Measurements from ENCODE around the gene MAP1LC3B2.

Gene MAP1LC3B2

DNA sequence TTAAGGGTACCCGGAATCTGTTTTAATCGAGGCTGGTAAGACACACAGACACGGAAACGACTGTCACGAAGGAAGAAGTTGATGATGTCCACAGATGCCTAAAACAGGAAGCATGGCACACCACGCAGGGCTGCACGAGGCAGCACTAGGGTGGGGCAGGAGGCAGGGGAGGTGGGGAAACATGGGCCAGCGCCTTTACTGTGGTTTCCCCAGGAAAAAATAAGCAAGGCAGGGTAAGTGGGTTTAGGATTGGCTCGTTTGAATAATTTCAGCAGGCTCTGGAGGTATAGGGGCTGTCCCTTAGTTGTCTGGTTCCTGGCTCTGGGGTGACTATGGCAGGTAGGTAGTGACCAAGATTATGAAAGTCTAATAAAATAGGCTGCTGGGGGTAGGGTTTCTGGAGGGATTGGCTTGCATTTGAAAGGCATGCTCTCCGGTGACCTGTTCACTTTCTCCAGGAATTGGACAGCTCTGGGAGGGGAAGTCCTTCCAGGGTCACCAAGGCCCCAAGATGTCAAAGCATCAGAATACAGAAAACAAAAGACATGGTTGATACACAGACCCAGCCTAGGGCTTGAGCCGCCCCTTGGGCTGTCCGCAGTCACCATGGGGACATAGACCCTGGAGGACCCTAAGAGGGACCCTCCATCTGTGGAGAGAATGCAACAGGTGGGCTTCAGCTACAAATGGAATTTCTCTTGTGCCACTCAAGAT, 35.3 kb downstream of the MAP1LC3B2 start:
- DNase-seq (ENCODE audit: low read depth, low spot score) = no peak

DNA sequence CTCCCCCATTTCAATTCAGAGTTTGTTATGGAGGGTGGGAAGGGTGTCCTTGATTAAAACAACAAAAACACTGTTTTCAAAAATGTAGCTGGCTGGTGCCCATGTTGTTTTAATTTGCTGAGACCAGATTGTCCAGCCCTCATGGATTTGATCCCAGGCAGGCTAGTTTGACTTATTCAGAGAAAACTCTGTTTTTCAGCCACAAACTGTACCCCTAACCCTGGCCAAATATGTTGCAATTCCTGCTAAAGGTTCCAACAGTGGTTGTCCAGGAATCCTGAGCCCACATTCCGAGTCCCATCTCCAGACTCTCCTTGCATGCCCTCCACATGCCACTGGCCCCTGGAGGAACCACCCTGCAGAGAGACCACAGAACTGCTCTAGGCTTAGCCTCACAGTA, 36.0 kb downstream of the MAP1LC3B2 start:
- peak; percentile 71 for DNase-seq (ENCODE audit: low read depth, low spot score)

DNA sequence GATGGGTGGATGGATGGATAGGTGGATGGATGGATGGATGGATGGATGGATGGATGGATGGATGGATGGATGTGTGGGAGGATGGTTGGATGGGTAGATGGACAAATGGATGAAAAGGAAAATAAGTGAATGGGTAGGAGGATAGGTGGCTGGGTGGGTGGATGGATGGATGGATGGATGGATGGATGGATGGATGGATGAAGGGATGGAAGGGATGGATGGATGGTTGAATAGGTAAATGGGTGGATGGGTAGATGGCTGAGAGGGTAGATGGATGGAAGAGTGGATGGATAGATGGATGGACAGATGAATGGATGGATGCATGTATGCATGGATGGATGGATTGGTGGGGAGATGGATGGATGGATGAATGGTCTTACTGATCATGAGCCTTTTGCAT, 36.5 kb downstream of the MAP1LC3B2 start:
- no peak for DNase-seq (ENCODE audit: low read depth, low spot score)

DNA sequence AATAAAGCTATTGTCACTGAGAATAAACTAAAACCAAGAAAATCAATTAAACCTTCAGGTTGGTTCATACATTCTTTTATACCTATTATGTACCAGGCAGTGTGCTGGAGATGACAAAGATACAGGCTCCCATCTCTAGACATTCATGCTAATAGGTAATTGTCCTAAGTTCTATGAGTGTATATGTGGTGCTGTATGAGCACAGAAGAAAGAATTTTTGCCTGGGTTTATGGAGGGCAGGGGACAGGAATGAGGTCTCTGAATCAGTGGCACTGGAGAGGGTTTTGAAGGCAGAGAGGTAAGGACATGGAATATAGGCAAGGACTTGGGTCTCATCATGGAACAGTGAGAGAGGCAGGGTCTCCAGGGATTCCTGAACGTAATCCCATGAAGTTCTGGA, 38.7 kb downstream of the MAP1LC3B2 start:
- no peak for DNase-seq (ENCODE audit: low read depth, low spot score)

DNA sequence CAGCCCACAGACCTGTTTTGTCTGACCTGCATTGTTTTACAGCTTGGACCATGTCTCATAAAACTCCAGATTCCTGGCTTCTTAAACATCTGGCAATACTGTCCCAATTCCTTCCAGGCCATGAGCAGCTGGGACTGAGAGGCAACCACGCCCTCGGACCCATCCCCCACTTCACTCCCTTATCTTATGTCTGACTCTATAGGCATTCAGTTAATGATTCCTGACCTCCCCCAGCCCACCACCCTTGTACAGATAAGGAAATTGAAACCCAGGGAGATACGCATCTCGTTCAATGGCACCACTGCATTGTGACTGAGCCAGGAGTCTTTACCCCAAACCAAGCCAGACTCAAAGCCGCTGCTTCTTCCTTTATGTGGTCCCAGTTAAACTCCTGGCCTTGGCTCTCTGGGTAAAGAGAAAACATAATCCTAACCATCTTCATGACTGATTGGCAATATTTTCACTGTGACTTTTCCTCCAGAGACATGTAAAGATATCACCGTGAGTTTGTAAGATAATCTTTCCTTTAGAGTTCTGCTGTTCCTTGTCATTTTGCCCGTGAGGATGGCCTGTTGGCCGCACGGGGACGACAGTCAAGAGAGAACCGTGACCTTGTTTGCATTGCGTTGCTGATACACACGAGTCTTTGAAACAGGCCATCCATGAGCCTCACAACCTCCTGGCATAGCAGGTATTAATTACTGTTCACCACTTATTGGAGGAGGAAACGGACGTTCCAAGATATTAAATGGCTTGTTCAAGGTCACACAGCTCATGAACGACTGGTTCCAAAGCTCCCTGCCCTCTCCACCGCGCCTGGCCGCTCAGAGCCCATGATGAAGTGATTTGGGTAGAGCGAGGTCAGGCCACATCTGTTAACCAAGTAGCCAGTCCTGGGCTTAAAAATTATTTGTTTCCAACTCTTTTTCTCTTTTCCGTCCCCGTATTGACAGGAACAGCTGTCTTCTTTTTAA, 39.4 kb downstream of the MAP1LC3B2 start:
- DNase-seq (ENCODE audit: low read depth, low spot score) = no peak

DNA sequence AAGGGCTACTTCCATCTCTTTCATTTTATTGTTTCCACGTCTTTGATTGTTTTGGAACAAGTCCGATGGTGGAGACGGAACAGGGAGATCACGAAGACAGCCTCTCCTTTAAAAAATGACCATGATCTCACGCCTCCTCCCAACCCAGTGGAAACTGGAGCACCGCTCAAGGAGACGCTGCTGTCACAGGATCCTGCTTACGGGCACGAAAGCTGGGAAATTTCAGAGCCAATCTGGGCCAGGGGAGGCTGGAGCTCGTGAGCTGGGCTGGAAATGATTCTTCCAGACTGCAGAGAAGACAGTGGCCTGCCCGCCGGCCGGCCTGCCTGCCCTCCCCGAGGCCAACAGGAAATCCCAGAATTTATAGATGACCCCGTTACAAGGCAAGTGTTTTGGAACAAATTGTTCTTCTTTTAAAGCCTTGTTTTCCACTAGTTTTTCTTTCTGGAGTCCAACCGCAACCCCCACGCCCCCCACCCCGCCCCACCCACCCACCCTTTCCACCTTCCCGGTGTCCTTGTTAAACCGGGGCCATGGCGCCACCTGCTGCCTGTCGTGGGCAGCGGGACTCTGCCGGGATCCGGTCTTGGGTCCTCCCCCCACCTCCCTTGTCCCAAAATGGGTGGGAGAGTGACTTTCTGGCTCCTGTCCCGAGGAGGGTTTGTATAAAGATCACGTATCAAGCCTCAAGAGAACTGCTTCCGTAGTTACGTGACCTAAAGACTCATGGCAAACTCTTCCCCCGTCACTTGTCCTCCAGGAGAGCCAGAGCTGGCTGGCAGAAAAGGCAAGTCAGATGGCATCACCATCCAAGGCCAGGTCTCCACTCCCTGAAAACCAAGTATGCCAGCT, 40.3 kb downstream of the MAP1LC3B2 start:
- DNase-seq (ENCODE audit: low read depth, low spot score) = peak; percentile 88

DNA sequence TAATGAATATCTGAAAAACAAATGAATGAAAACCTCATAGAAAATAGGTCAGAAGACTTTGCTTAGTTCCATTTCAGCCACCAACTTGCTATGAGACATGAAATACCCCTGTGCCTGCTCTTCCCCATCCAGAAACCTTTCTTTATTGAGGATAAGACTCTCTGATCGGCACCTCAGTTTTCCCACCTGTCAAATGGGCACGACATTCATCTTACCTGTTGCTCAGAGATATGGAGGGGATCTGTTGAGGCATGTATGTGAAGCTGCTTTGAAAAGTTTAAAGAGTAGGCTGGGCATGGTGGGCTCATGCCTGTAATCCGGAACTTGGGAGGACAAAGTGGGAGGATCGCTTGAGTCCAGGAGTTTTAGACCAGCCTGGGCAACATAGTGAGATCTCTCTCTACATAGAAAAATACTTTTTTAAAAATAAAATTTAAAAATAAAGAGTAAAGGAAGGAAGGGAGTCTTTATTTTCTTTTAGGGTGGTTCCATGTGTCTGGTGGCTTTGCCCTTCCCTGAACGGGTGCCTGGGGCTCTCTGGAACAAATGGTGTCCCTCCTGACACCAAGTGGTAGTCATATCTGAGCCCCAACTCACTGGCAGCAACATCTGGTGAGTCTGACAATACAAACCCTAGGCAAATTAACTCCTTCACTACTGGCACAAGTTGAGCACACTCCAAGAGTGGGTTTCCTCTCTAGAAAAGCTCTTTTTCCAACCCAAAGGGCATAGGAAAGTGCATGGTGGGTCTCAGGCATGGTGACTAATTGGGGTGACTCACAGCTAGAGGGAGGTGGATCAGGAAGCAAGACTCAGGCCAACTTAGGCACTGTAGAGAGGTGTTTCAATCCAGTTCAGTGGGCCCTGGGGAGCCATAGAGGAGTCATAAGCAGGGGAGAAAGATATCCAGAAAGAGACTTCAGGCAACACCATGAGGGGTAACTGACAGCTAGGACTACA, 42.1 kb downstream of the MAP1LC3B2 start:
- DNase-seq (ENCODE audit: low read depth, low spot score) = no peak

DNA sequence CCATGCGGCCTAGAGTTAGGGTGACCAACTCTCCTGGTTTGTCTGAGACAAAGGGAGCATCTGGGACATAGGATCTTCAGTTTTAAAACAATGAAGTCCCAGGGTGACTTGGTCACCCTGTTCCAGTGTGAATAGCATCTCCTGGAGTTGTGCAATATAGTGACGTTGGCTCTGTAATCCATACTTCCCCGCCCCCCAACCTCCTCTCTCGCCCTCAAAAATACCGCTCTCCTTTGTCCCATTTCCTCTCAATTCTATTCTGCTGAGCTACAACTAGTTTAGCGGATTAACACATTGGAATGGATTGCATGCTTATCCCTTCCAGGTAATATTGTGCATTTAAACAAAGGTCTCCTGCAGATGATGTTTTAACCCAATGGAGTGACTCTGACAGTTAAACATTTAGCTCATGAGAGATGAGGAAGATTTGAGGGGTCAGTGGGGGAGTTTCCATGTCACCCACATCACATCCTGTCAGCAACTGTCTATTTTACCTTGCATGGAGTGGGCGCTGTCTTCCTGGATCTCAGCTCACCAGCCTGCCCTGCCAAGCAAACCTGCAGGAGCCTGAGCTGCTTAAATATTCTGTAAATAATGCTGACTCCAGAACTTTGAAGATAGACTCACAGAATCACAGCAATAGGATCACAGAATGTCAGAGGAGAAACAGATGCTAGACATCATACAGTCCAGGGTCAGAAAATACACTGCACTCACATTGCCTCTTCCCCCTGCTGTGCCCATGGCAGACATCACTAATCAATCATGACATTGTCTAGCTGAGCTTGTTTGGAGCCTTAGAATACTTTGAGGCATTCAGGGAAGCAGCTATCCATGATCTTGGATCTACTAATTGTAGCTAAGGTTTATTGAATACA, 43.0 kb downstream of the MAP1LC3B2 start:
- DNase-seq (ENCODE audit: low read depth, low spot score) = no peak

DNA sequence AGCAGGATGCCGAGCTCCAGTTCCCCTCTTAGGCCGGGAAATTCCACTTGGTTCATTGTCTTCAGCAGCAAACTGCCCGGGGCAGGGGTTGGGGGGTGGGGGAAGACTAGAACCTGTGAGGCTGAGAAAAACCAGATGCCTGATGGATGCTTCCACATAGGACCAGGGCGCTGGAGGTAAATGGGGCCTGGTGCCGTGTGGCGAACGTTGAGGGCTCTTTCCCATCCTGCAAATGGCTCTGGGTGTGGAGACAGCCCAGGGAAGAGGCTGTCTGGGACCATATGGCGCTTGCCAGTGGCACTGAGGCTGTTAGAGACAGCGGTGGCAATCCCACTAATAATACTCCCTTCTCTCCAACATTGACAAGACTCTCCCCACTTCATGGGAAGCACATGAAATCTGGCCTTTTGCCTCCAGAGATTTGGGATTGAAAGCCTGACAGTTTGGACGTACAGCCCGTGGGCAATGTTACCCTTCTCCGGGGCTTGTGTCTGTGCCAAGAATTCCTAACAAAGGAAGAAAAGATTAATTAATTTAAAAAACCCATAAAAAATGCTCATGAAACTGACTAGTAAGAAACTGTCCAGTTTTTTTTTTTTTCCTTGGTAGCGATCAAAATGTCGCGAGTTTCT, 44.5 kb downstream of the MAP1LC3B2 start:
- DNase-seq (ENCODE audit: low read depth, low spot score) = no peak

DNA sequence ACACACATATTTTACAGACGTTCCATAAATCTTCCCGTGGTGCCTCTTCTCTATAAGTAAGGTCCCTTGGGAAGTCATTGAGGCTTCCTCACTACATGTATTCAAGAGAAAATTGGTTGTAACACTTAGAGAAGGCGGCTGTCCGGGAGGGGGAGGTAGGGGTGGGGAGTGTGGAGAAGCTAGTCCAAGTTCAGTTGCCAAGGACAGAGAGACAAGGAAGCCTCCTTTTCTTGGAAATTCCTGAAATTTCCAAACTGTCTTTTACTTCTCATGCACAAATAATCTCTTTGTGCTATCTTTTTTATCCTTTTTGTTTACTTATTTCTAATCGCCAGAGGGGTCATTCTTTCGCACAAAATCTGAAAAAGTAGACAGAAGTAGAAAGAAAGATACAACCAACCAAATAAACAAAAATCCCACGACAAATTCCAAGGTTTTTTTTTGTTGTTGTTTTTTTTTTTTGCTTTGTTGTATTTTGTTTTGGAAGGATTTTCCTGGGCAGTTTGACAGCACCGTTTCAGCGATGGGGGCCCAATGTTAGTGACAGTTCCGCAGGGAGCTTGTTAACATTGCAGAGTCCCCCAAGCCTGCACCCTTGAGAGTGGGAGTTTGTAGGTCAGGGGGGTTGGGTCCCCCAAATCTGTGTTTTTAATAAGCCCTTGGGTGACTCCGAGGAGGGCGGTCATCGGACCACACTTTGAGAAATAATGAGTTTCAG, 45.2 kb downstream of the MAP1LC3B2 start:
- no peak for DNase-seq (ENCODE audit: low read depth, low spot score)

DNA sequence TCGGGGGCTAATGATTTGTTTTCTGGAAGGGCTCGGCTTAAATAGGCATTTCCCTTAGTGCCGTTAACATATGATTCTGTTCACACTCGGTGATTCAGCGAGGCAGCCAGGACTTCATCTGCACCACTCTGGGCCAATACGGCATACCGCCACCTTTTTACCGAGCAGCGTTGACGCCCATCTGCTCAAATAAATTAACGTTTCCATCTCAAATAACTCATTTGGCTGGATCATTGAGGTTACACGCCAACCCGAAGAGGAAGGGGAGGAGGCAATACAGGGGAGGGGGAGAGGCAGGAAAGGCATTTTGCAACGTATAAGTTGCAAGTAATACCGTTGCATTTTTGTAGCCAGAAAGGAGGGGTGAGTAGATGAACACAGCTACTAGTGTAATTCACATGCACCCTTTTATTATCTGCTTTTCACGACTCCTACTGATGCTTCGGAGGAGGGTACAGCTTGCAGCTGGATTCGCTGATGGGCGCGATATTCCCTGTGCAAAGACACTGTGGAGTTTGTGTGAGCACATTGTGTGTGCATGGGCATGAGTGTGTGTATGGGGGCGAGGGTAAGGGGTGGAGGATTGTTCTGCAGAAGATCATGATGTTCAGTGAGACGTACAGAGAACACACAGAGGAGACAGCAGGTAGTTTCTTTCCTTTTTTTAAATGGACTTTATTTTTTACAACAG, 45.9 kb downstream of the MAP1LC3B2 start:
- DNase-seq (ENCODE audit: low read depth, low spot score) = no peak

DNA sequence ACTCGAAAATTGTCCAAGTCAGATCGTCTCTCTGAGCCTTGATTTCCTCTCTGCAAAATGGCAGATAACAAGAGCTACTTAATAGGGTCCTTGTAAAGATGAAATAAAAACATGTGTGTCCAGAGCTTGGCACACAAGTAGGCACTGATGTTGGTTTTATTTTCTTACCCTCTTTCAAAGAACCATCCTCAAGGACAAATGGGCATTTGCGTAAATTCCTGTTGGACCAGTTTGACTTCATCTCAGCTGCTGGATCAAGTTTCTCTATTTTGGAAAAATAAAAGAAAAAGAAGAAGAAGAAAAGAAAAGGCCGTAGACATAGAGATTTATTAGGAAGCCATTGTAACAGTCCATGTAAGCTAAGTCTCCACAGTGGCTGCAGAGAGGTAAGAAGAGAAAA, 47.2 kb downstream of the MAP1LC3B2 start:
- no peak for DNase-seq (ENCODE audit: low read depth, low spot score)

DNA sequence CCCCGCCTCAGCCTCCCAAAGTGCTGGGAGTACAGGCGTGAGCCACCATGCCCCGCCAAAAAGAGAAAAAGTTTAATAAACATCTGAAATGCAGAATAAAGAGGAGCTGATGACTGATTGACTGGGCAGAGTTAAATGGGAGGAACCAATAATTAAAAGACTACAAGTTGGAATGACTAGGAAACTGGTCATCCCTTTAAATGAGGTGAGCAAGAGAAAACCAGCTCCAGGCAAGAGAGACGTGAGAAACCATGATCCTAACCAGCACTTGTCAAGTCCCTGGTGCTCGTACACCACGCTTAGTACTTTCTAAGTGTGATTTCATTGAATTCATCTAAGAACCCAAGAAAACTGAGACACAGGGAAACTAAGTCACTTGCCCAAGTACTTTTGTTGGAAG, 47.9 kb downstream of the MAP1LC3B2 start:
- no peak for DNase-seq (ENCODE audit: low read depth, low spot score)

DNA sequence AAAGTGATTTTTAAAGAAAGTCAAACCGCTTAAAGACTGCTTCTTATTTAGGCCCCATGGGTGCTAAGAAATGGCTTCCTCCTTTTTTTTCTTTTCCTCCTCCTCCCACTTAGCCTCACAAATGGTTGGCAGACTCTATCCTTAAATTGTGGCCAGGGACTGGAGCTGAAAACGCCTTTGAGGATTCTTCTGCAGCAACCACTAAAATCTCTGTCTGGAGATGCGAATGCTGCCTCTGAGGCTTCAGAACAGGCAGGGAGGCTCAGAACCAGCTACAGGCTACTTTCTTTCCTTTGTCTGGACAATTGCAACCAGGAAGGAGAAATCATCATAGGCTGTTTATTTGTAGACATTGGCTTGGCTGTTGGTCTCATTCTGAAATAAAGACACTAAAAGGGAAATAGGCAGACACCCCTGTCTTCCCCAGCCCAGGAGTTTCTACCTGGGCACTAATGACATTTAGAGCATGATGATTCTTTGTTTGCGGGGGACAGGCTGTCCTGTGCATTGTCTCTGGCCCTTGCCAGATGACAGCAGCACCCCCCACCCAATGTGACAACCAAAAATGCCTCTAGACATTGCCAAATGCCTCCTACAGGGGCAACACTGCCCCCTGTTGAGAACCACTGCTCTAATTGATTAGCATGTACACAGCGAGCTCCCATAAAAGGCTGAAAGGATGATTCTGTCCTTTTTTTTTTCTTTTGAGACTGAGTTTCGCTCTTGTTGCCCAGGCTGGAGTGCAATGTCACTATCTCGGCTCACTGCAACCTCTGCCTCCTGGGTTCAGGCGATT, 50.3 kb downstream of the MAP1LC3B2 start:
- DNase-seq (ENCODE audit: low read depth, low spot score) = no peak

DNA sequence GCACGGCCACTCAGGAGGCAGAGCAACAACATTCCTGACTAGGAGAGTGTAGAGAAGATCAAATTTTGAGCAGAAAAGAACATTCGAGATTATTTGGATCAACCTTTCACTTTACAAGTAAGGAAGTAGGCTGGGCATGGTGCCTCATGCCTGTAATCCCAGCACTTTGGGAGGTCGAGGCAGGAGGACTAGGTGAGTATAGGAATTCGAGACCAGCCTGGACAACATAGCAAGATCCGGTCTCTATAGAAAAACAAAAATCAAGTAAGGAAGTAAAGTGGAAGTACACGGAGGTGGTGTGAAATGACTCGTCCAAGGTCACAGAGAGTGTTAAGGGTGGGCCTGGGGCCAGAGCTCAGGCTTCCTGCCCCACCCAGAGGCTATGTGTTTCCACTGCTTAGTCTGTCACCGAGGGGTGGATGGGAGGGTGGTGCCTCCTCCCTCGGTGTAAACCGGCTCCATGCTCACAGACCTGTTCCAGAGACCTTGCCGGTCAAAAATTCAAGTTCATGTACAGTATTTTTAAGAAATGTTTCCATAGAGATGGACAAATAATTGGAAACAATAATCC, 51.9 kb downstream of the MAP1LC3B2 start:
- no peak for DNase-seq (ENCODE audit: low read depth, low spot score)

DNA sequence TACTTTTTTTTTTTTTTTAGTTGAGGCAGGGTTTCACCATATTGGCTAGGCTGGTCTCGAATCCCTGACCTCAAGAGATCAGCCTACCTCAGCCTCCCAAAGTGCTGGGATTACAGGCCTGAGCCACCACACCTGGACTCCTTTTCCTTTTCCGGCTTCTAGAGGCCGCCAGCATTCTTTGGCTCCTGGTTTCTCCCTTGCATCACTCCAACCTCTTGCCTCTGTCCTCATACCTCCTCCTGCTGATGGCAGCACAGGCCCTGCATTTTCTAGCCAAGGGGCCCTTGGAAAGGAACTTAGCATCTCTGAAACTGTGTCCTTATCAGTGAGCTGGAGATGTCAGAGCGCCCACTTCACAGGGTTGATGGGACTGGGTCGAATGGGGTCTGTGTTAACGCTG, 53.3 kb downstream of the MAP1LC3B2 start:
- no peak for DNase-seq (ENCODE audit: low read depth, low spot score)

DNA sequence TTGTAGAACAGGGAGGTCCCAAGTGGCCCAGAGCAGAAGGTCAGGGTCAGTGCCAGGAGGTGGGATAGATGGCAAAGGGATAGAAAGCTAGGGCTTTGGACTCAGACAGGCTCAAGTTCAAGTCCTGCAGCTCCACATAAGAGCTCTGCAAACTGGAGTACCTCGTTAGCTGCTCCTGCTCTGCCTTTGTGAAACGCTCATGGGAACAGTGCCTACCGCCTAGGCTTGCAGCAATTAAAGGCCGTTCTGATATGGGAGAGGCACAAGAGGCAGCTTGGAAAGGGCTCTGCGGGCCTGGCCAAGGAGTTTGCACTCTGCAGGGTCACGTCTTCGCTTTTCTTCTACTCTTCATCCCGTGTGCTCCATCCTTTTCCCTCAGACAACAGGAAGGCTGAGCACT, 54.1 kb downstream of the MAP1LC3B2 start:
- no peak for DNase-seq (ENCODE audit: low read depth, low spot score)
